NOMO-1 treated with dmso at 0.1 percent for 144 hours (cell line): ENCODE data around the gene GALNT18.

ENCODE experiments used
- DNase-seq: peaks from one replicate; lab custom pipeline; 2025; ENCODE audit not compliant: unreplicated experiment; lab: John Stamatoyannopoulos, UW

The GALNT18 gene

GRCh38 chr11:11588243-11588642 lies 33.6 kb downstream of the GALNT18 start:
- no peak for DNase-seq

- no peak for DNase-seq
Measured at GRCh38 chr11:11587122-11587521, 34.7 kb downstream of the GALNT18 start.

DNA sequence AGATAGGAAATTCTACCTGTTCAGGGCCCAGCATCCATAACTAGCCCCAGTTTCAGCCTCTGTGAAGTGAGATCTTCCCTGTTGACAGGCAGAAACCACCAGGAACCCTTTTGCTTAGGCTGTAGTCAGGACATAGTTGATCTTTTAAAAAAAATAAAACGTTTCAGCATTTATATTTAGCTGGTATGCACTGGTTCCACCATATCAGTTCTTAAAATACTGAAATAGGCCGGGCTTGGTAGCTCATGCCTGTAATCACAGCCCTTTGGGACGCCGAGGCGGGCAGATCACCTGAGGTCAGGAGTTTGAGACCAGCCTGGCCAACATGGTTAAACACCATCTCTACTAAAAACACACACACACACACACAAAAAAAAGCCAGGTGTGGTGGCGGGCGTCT lies 35.3 kb downstream of the GALNT18 start:
- DNase-seq, result no peak

DNA sequence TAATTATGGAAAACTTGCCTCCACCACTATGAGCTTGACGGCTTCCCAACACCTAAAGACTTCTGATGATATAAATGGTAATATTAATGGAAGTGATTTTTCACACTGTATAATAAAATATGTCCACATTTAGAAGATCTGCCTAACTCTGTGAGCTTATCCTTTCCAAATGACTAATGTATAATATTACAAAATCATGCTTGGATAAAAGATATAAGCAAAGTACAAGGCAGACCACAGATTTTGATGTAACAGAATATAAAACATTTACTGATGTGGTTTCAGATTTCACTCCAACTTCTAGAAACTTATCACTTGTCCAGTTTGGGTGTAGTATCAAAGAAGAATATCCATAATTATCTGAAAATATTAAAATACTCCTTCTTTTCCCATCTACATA lies 36.9 kb downstream of the GALNT18 start:
- DNase-seq, result no peak

GRCh38 chr11:11584530-11584810 lies 37.3 kb downstream of the GALNT18 start:
- no peak for DNase-seq

- no peak for DNase-seq
Measured at GRCh38 chr11:11583801-11584529, 37.8 kb downstream of the GALNT18 start.

DNA sequence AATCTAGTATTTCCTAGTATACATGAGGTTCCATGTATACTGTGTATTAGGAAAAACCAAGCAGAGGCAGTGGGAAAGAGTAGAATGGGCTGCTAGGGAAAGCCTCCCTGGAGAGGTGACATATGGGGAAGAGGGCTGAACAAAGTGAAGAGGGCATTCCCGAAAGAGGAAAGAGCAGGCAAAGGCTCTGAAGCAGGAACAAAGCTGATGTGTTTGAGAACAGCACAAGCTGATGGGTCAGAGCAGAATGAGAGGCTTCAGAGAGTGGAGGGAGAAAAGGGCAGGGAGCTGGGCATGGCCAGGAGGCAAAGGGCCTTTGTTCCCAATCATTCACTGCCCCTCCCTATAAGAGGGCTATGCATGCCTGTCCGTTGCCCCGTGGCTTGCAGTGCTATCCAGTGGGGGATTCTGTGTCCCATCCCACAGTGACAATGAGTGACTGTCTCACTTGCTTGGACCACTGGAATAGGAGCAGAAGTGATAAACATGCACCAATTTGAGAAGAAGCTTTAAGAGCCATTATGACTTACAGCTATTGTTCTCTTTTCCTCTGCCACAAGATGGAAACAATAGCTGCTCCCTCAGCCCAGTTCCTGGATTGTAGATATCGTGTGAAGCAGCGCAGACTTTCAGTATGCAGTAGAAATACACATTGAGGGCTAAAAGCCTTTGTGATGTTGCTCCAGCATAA lies 39.6 kb downstream of the GALNT18 start:
- DNase-seq, result no peak

- DNase-seq, result no peak
Measured at GRCh38 chr11:11581481-11581880, 40.3 kb downstream of the GALNT18 start.

- DNase-seq, result no peak
Measured at GRCh38 chr11:11580841-11581411, 40.9 kb downstream of the GALNT18 start.

DNA sequence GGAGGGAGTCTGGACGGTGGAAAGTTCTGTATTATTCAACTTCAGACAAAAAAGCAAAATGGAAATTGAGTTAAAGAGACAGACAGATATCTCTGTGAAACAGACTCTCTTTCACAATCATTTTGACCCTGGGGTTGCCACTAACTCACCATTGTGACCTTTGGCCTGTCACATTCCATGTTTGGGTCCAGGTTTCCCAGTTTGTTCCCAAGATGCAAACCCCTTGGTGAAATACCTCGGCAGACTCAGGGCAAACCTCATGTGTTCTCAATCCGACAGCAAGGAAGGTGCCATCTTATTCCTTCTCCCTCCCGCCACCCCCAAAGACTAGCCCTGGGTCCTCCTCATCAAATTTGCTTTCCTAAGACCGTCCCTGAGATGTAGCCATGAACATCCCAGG lies 41.8 kb downstream of the GALNT18 start:
- no peak for DNase-seq

GRCh38 chr11:11579012-11579988 lies 42.5 kb downstream of the GALNT18 start:
- DNase-seq, result no peak

DNA sequence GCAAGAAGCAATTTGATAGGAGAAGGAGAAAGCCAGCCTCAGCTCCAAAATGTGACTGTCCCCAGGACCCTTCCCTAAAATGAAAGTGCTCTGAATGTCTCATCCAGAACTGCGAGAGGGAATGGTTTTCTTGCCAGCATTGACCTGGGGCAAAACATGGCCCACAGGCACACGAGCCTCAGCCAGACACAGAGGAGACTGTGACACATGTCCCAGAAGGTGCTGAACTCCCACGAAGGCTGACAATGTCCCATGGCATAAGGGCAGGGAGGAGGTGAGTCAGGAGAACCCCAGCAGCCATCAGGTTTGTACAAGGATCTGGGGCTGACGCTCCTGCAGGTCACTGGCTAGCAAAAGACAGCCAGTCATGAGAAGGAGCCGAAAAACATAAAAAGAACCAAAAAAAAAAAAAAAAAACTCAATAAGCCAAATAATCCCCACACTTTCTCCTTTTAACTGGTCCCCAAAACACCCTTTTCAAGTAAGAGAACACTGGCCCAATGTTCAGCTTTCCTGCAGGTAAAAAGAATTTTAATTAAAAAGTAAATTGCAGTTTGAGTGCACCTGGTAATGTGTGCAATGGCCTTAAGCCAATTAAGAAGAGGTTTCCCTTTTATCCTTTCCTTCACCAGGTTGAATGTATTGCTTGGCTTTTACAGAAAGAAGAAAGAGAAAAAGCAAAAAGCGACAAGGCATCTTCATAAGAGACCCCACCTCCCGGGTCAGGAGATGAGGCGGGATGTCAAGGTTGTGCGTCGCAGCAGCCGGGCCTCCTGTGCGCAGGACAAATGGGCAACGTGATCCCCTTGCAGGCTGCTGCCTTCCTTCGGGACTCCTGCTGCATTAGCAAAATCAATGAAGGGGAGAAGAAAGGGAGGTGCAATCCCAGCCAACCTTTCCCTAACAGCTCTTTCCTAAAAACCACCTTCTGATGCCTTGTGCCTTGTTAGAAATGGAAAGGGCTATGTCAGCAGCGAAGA lies 43.6 kb downstream of the GALNT18 start:
- DNase-seq, result no peak

DNA sequence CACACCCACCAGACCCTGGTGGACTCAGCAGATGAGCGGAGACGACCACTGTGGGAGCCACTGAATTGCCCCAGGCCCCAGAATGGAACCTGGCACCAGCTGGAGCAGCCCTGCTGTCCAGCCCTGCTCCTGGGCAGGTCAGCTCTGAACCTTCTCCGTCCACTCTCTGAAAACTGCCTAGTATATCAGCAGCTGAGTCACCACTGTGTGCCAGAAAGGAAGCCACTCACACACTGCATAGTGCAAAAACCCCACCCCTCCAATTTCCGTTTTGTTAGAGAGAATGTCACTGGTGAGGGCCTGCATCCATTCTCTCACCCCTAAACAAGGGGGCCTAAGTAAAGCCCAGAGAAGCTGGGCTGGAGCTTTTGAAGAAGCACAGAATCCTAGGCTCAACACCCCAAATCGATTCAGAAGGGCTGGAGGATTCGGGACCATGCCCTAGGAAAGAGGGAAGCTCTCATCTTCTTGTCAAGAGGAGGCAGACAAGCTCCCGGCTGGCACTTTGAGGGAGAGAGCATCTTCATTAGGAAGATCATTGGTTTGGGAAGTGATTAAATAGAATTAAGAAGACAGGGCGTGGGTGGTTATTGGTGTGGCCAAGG lies 44.5 kb downstream of the GALNT18 start:
- no peak for DNase-seq

DNA sequence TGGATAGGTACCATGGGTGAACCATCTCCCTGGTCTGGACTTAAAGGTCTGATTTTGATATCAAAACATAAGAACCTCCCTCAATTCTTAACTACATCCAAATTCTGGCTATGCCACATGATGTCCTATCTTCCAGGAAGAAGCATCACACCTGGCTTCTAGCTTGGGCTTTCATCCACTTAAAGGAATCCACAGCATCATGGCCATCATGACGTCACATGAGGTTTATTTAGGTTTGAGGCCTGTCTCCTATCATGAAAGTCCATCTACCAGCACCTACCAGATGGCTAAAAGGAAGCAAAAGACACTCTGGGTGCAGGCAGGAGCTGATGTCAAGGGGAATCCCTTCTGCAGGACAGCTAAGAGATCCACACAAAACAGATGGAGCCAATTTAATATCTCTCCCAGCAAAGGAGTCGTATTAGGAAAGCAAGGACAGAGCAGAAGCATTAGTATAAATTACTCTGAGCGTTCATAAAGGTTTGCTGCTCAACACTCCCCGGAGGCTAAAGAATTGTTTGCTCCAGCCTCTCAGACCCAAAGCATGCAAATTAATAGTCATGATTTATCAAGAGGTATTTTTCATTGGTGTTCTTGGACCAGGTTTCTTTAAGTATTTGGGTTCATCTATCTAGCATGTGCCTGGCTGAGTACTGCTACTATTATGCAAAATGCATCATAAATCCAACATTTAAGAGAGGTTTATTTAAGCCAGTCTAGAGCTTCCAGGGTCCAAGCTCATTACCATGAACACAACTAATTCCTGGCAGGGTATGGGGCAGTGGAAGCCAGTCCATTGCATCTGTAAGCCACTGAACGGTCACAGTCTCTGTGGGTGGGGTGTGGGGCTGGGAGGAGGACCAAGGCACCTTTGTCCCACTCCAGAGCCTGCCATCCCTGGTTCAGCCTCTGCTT lies 47.2 kb downstream of the GALNT18 start:
- no peak for DNase-seq

- DNase-seq, result no peak
Measured at GRCh38 chr11:11572386-11572785, 49.4 kb downstream of the GALNT18 start.

DNA sequence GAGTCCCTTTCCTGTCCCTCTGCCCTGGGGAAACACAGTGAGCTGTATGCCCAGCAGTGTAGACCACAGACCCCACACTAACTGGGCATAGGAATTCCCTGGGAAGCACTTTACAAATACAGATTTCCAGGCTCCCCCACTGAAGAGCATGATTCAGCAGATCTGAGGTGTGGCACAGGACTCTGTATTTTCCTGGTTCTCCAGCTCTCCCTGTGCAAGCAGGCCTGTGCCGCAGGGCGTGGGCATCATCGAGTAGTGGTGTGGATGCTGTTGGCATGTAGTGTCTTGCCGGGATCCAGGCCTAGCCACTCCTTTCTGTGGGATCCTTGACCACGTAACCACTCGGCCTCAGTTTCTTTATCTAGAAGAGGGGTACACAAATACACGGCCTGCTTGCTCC lies 49.9 kb downstream of the GALNT18 start:
- no peak for DNase-seq

DNA sequence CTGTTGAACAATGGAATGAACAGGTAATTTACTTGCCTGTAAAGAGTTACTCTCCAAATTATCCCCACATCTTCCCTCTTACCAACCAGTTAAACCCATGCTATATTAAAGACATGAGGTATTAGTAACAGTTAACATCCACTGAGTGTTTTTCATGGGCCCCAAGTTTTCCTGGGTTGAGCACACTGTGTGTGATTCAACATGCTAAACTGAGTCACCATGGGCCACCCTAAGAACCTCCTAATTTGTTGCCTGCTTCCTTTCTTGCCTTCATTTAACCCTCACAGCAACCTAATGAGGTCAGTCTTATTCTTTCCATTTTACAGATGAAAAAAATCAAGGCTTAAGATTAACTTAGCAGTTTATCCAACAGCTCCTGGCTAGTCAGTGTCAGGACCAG lies 51.0 kb downstream of the GALNT18 start:
- DNase-seq, result no peak

DNA sequence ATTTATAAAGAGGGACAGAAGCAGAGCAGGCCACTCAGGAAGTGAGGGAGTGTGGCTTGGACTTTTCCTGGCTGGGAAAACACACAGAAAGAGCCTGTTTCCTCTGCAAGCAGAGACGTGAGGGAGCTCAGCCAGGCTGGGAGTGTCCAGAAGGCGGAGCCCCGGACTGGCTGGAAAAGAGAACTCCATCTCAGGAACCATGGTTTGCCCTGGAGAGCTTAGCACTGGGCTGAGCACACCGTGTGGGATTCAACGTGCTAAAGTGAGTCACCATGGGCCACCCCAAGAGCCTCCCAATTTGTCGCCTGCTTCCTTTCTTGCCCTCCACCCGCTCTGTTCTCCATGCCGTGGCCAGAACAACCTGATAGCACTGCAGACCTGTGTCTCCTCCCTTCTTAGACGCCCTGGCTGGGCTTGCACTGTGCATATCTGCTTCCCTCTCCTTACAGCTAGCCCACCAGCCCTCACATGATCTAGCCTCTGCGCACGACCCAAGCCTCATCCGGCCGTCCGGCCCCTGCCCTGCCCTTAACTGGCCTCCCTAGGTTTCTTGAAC lies 51.8 kb downstream of the GALNT18 start:
- no peak for DNase-seq
